H1 (cell line): Measurements from ENCODE around the gene BMF. TPM values are rescaled to one million over a fixed set of nuclear protein-coding genes. Genes with fewer than 3 reads are reported as not detected.

Source experiments
- CTCF ChIA-PET: fragments of 300-600 bp; sonication (Branson Sonifier 250); formaldehyde crosslinking; loops from one replicate; lab custom pipeline; 2021; ENCODE audit not compliant: partially characterized antibody; lab: Charles Lee
- POLR2A ChIA-PET: fragments of 300-600 bp; sonication (Branson Sonifier 250); formaldehyde crosslinking; loops from one replicate; lab custom pipeline; 2021; ENCODE audit warnings: inconsistent platforms; ENCODE audit not compliant: partially characterized antibody; lab: Charles Lee
- DNase-seq, 2 experiments: peaks; one replicate each; pipeline versions ENCODE4 v3.0.0 to v3.0.0-alpha.2; 2010 to 2022; ENCODE audit warnings: low spot score in 2 of 2, low read depth in 1 of 2, mixed read lengths in 1 of 2
- FAIRE-seq: peaks from 2 replicates; lab custom pipeline; 2011; peaks lifted over from hg19 to GRCh38; lab: Jason Lieb, UNC
- H2AFZ ChIP-seq: 2 replicates; pipeline ENCODE4 v1.8.1; 2012; ENCODE audit warnings: low read length, inconsistent platforms
- H2AK5ac ChIP-seq: 2 replicates; pipeline ENCODE4 v1.6.1; 2013; ENCODE audit warnings: low read depth, low read length
- H2BK120ac ChIP-seq: replicated peaks from 2 replicates; pipeline ENCODE3; 2013; ENCODE audit warnings: low read depth, low read length, inconsistent platforms
- H2BK12ac ChIP-seq: 2 replicates; pipeline ENCODE4 v1.6.1; 2013; ENCODE audit warnings: low read depth, low read length
- H2BK15ac ChIP-seq: 2 replicates; pipeline ENCODE4 v1.6.1; 2013; ENCODE audit warnings: low read length
- H2BK20ac ChIP-seq: 2 replicates; pipeline ENCODE4 v1.6.1; 2013; ENCODE audit warnings: low read length
- H2BK5ac ChIP-seq: 2 replicates; pipeline ENCODE4 v1.6.1; 2013; ENCODE audit warnings: low read depth, low read length
- H3K14ac ChIP-seq: 2 replicates; pipeline ENCODE4 v1.6.1; 2013; ENCODE audit warnings: inconsistent platforms; ENCODE audit not compliant: insufficient read length
- H3K18ac ChIP-seq: 2 replicates; pipeline ENCODE4 v1.6.1; 2013; ENCODE audit warnings: low read length; ENCODE audit errors: extremely low read depth
- H3K23ac ChIP-seq: 2 replicates; pipeline ENCODE4 v1.6.1; 2013; ENCODE audit warnings: inconsistent platforms; ENCODE audit not compliant: insufficient read length
- H3K23me2 ChIP-seq: 2 replicates; pipeline ENCODE4 v1.6.1; 2013; ENCODE audit warnings: low read depth, low read length
- H3K27ac ChIP-seq: 2 replicates; pipeline ENCODE4 v1.6.1; 2011; ENCODE audit warnings: low read depth, low read length, inconsistent platforms
- H3K27me3 ChIP-seq, 4 experiments: replicated peaks in 1 of 4; 1 replicate in 1 of 4; 2 replicates in 3 of 4; pipeline versions ENCODE4 v1.6.1 to v1.8.1; 2011 to 2013; ENCODE audit warnings: low read length in 3 of 4, mild to moderate bottlenecking in 3 of 4, inconsistent platforms in 2 of 4, mixed read lengths in 2 of 4, moderate library complexity in 1 of 4; ENCODE audit not compliant: control insufficient read depth in 3 of 4, insufficient read depth in 3 of 4; ENCODE audit errors: extremely low read depth in 1 of 4
- H3K36me3 ChIP-seq, 4 experiments: 2 replicates each; pipeline versions ENCODE4 v1.6.1 to v1.8.1; 2011 to 2013; ENCODE audit warnings: mild to moderate bottlenecking in 4 of 4, low read length in 3 of 4, moderate library complexity in 2 of 4, control low read depth in 1 of 4, inconsistent platforms in 1 of 4; ENCODE audit not compliant: insufficient read depth in 4 of 4, control insufficient read depth in 2 of 4
- H3K4ac ChIP-seq: replicated peaks from 2 replicates; pipeline ENCODE3; 2013; ENCODE audit warnings: low read length, low read depth, mixed read lengths, inconsistent platforms; ENCODE audit not compliant: insufficient read length
- H3K4me1 ChIP-seq, 4 experiments: replicated peaks in 1 of 4; 1 replicate in 1 of 4; 2 replicates in 3 of 4; pipeline versions ENCODE4 v1.6.1 to v1.8.1; 2011 to 2013; ENCODE audit warnings: low read length in 3 of 4, inconsistent platforms in 2 of 4, mixed read lengths in 1 of 4; ENCODE audit not compliant: insufficient read depth in 4 of 4, control insufficient read depth in 3 of 4
- H3K4me2 ChIP-seq, 2 experiments: 2 replicates each; pipeline versions ENCODE4 v1.6.1 to v1.8.1; 2011 to 2013; ENCODE audit warnings: low read depth in 2 of 2, low read length in 2 of 2, control low read depth in 1 of 2, inconsistent platforms in 1 of 2, mild to moderate bottlenecking in 1 of 2; ENCODE audit not compliant: insufficient read depth in 1 of 2
- H3K4me3 ChIP-seq, 4 experiments: fragments of 200-600, 300-600 bp in 1 of 4; sonication (generic), shearing (Covaris generic), sonication (Bioruptor Twin) in 1 of 4; 2 replicates each; pipeline versions ENCODE4 v1.5.1 to v1.8.1; 2011 to 2016; ENCODE audit warnings: low read length in 4 of 4, low read depth in 3 of 4, control low read depth in 2 of 4, inconsistent platforms in 2 of 4, mild to moderate bottlenecking in 2 of 4, mixed read lengths in 1 of 4, moderate library complexity in 1 of 4; ENCODE audit not compliant: insufficient read depth in 2 of 4; ENCODE audit errors: extremely low read depth in 1 of 4
- H3K56ac ChIP-seq: replicated peaks from 2 replicates; pipeline ENCODE3; 2013; ENCODE audit warnings: low read depth, mild to moderate bottlenecking, mixed read lengths, low read length, inconsistent platforms; ENCODE audit not compliant: insufficient read length
- H3K79me1 ChIP-seq: 2 replicates; pipeline ENCODE4 v1.6.1; 2013; ENCODE audit warnings: low read depth, low read length, control low read depth
- H3K79me2 ChIP-seq, 2 experiments: 2 replicates each; pipeline versions ENCODE4 v1.6.1 to v1.8.1; 2012 to 2013; ENCODE audit warnings: low read length in 2 of 2, mild to moderate bottlenecking in 2 of 2, inconsistent platforms in 1 of 2; ENCODE audit not compliant: insufficient read depth in 2 of 2, control insufficient read depth in 1 of 2
- H3K9ac ChIP-seq, 4 experiments: replicated peaks in 1 of 4; 1 replicate in 1 of 4; 2 replicates in 3 of 4; pipeline versions ENCODE4 v1.6.1 to v1.8.1; 2011 to 2013; ENCODE audit warnings: low read depth in 3 of 4, low read length in 3 of 4, control low read depth in 2 of 4, mild to moderate bottlenecking in 2 of 4, moderate library complexity in 2 of 4, inconsistent platforms in 1 of 4; ENCODE audit errors: extremely low read depth in 1 of 4
- H3K9me3 ChIP-seq, 2 experiments: 2 replicates each; pipeline versions ENCODE4 v1.6.1 to v1.8.1; 2012 to 2013; ENCODE audit warnings: mild to moderate bottlenecking in 2 of 2, moderate library complexity in 2 of 2, control low read depth in 1 of 2, inconsistent platforms in 1 of 2, low read depth in 1 of 2, low read length in 1 of 2, mixed read lengths in 1 of 2; ENCODE audit not compliant: insufficient read depth in 2 of 2
- H4K20me1 ChIP-seq, 2 experiments: replicated peaks in 1 of 2; 2 replicates each; pipeline versions ENCODE3 to v1.8.1; 2011 to 2013; ENCODE audit warnings: inconsistent platforms in 2 of 2, low read length in 2 of 2, mild to moderate bottlenecking in 1 of 2; ENCODE audit not compliant: insufficient read depth in 2 of 2, control insufficient read depth in 1 of 2
- H4K5ac ChIP-seq: 2 replicates; pipeline ENCODE4 v1.6.1; 2013; ENCODE audit warnings: low read length, low read depth, mixed read lengths, inconsistent platforms; ENCODE audit not compliant: insufficient read length
- H4K8ac ChIP-seq: 2 replicates; pipeline ENCODE4 v1.8.0; 2013; ENCODE audit warnings: mild to moderate bottlenecking, moderate library complexity, low read length, inconsistent platforms; ENCODE audit not compliant: insufficient read depth; ENCODE audit errors: extremely low read depth
- H4K91ac ChIP-seq: replicated peaks from 2 replicates; pipeline ENCODE3; 2013; ENCODE audit warnings: low read length, mixed read lengths, inconsistent platforms; ENCODE audit not compliant: insufficient read length
- ATF3 ChIP-seq: IDR thresholded peaks from 2 replicates; pipeline ENCODE4 v1.6.1; 2011; ENCODE audit warnings: low read depth, mild to moderate bottlenecking, low read length; ENCODE audit not compliant: insufficient read depth
- CBX5 ChIP-seq: fragments of 300-800, 300-1000 bp; sonication (generic); IDR thresholded peaks from 2 replicates; pipeline ENCODE4 v1.7.1; 2016; ENCODE audit warnings: antibody characterized with exemption, low read length, low read depth
- EZH2 ChIP-seq: fragments of 200-600 bp; sonication (generic); IDR thresholded peaks from 2 replicates; pipeline ENCODE4 v1.7.1; 2012; ENCODE audit warnings: low read depth, mild to moderate bottlenecking, moderate library complexity, low read length, inconsistent platforms; ENCODE audit not compliant: severe bottlenecking
- GTF2F1 ChIP-seq: IDR thresholded peaks from 2 replicates; pipeline ENCODE4 v1.6.1; 2012; ENCODE audit warnings: low read depth, low read length, improper control_type of control experiment, borderline replicate concordance
- WGBS, 2 experiments: shearing (Covaris generic) in 1 of 2; methylation state at CpG; one replicate each; pipeline versions ENCODE4 v1.1.6 to v1.1.7; 2013 to 2015; ENCODE audit warnings: low lambda C conversion rate in 2 of 2, mixed read lengths in 2 of 2, inconsistent platforms in 1 of 2, low coverage in 1 of 2, missing lambda C conversion rate in 1 of 2; ENCODE audit not compliant: insufficient replicate concordance in 2 of 2, insufficient coverage in 1 of 2, insufficient read length in 1 of 2; ENCODE audit errors: extremely low coverage in 1 of 2, missing lambda C conversion rate in 1 of 2; 5-methylcytosine and 5-hydroxymethylcytosine counted together
- polyA plus RNA-seq, 7 experiments: library from polyadenylated mRNA; depleted of rRNA in 3 of 7; stranded (reverse) in 5 of 7; unstranded in 2 of 7; fragments of >200 nt in 5 of 7; fragments of 200-250 nt in 2 of 7; gene quantifications; 1 replicate in 5 of 7; 2 replicates in 1 of 7; 4 replicates in 1 of 7; pipeline versions ENCODE4 v1.2.1 to v1.2.3, GENCODE V29; 2011 to 2013; ENCODE audit warnings: missing spikeins in 2 of 7, mixed read lengths in 2 of 7
- total RNA-seq: library from RNA; stranded (reverse); fragmentation: NEBNext Ultra II Directional; extraction: Animal tissue kit (Norgen Biotek cat#: 25700); gene quantifications from 2 replicates; pipeline ENCODE4 v1.2.1, GENCODE V29; 2021

BMF gene
- total and polyA plus RNA-seq, 2 of the 8 experiments (the other 6 are each of a cell fraction or from before 2014, with no cell fraction given) = 21.2 to 24.2 TPM

GRCh38 chr15:40079456-40079855 lies 29.2 kb downstream of the BMF start:
- Histone ChIP-seq H3K36me3 (no peaks in the 10 kb centered on the region), H2BK15ac (no peak overlapping the region), H3K56ac (no peak overlapping the region), H2BK120ac (no peak overlapping the region), H4K20me1 (no peaks in the 10 kb centered on the region), H2BK5ac (no peak overlapping the region), H2AFZ (no peak overlapping the region), H2BK12ac (no peak overlapping the region), H3K79me1 (no peaks in the 10 kb centered on the region), H3K4ac (no peak overlapping the region), H4K8ac (no peak overlapping the region), H3K4me2 (no peak overlapping the region), H3K23ac (no peak overlapping the region), H3K23me2 (0 out of 2 replicates have a peak, but pooled peaks cover 5% of the 10 kb centered on the region), H2BK20ac (no peak overlapping the region), H3K9me3 (no peaks in the 10 kb centered on the region), H3K9ac (no peak overlapping the region), H4K91ac (no peak overlapping the region), H3K4me1 (peaks cover 0 to 13% (median 8%) of the 10 kb centered on the region in 4 experiments; a peak in 6 of 7 replicates), H3K27me3 (peaks cover 0 to 12% (median 7%) of the 10 kb centered on the region in 4 experiments; a peak in 4 of 7 replicates), H3K4me3 (no peak overlapping the region), H4K5ac (no peak overlapping the region), H3K27ac (no peak overlapping the region), H3K79me2 (no peaks in the 10 kb centered on the region), H3K18ac (no peak overlapping the region), H3K14ac (no peak overlapping the region), H2AK5ac (no peak overlapping the region)
- 90% methylated on average over 6 of the region's 6 CpGs; no CpG with 5 or more reads in 1 of the 2 experiments for WGBS, 2 experiments
- TF ChIP-seq EZH2 = no peak
- no peak for TF ChIP-seq CBX5
- TF ChIP-seq ATF3 = no peak
- no peak for TF ChIP-seq GTF2F1
- no peak for FAIRE-seq
- POLR2A ChIA-PET = interaction anchor here (0.6 to 1.5 kb wide), 3 partner anchors 10 to 17 kb away, joined by 3 to 4 read pairs (median 3); no protein-coding TSS in a partner anchor
- CTCF ChIA-PET = interaction anchor here (1.0 to 10.5 kb wide), 6 partner anchors 13 to 201 kb away, joined by 3 to 113 read pairs (median 3); partner anchors contain the start of genes BMF and SRP14
- DNase-seq = no peak
